Fibroblast of lung (primary cell): ENCODE data around the gene EXOSC10.

Source experiments
- EZH2 ChIP-seq: IDR thresholded peaks from 2 replicates; pipeline ENCODE4 v1.5.1; 2012; ENCODE audit warnings: low read length, control low read depth, mild to moderate bottlenecking; ENCODE audit errors: missing control alignments
- TF ChIP-seq, protein P1 (sequence below), 2 donors: IDR thresholded peaks in 1 of 2; conservative IDR thresholded peaks in 1 of 2; 1 replicate in 1 of 2; 2 replicates in 1 of 2; pipeline ENCODE4 v1.5.1; 2011 to 2012; ENCODE audit warnings: low read length in 2 of 2, control low read depth in 1 of 2, inconsistent platforms in 1 of 2, low read depth in 1 of 2, mild to moderate bottlenecking in 1 of 2

DNA sequence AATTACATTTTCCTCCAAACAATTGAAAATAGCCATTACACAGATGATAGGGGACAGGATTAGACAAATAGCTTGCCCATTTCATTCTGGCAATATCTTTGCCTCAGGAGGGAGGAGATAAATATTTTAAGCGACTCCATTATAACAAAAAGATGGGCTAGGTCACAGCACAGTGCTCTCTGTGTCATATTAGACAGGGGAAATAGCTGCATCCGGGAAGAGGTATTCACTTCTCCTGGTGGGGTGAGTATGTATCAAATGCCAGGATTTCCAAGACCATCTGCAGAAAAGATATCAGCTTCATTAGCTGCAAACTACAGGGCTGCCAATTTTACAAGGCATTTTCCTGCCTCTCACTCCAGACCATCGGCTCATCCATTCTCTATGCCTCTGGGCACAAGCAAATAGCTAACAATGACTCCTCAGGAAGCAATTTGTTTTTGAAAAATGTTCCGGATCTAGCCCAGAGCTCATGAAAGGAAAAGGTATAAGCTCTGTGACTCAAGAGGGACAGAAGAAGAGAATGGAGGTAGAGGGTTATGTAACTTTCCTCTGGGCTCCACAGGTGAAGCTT is 47.6 kb upstream of the EXOSC10 start:
- TF ChIP-seq, protein P1, sequence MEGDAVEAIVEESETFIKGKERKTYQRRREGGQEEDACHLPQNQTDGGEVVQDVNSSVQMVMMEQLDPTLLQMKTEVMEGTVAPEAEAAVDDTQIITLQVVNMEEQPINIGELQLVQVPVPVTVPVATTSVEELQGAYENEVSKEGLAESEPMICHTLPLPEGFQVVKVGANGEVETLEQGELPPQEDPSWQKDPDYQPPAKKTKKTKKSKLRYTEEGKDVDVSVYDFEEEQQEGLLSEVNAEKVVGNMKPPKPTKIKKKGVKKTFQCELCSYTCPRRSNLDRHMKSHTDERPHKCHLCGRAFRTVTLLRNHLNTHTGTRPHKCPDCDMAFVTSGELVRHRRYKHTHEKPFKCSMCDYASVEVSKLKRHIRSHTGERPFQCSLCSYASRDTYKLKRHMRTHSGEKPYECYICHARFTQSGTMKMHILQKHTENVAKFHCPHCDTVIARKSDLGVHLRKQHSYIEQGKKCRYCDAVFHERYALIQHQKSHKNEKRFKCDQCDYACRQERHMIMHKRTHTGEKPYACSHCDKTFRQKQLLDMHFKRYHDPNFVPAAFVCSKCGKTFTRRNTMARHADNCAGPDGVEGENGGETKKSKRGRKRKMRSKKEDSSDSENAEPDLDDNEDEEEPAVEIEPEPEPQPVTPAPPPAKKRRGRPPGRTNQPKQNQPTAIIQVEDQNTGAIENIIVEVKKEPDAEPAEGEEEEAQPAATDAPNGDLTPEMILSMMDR (conservative IDR thresholded peaks at IDR 0.05 in 1 of 2, IDR thresholded peaks at IDR 0.05 in 1 of 2; ENCODE audit: low read depth in 1 of 2, low read length in 2 of 2) = no peak
- no peak for TF ChIP-seq EZH2
